Right lobe of liver (tissue), 4 donors: ENCODE results near the gene SLC4A8.

Experiments used
- CTCF ChIP-seq, 4 donors: fragments of 200-600 bp in 3 of 4; fragments of 450-650 bp in 1 of 4; IDR thresholded peaks; one replicate each; pipeline versions ENCODE4 v1.5.1 to v1.8.0; 2016 to 2022; ENCODE audit warnings: antibody characterized with exemption in 4 of 4, mild to moderate bottlenecking in 2 of 4
- POLR2A ChIP-seq: fragments of 450-650 bp; IDR thresholded peaks from one replicate; pipeline ENCODE4 v1.6.1; 2017; ENCODE audit warnings: antibody characterized with exemption, mild to moderate bottlenecking
- donor health status: DM: no; HTN: no; CAD: no.
- donor health status: DM: no; HTN: no; CAD: no.
- donor health status: DM: no; HTN: yes; CAD: no.

DNA sequence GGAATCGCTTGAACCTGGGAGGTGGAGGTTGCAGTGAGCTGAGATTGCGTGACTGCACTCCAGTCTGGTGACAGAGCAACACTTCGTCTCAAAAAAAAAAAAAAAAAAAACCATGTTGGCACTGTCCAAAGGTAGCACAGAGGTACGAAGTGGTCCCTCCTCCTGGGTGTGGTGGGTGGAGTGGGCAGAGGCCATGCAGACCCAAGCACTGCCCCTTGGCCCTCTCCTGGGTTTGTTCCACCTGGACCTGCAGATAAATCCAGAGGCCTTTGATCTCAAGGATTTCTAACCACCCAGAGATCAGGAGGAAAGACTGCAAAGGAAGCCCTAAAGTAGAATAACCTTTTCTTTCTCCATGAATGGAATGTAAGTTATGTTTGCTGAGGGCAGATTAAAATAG lies 24.7 kb upstream of the SLC4A8 start:
- TF ChIP-seq CTCF (IDR thresholded peaks at IDR 0.05) (no peak), POLR2A (no peak)
